Testis (tissue), 3 donors: Measurements from ENCODE around the gene IKZF3. TPM values are rescaled to one million over a fixed set of nuclear protein-coding genes. Genes with fewer than 3 reads are reported as not detected.

Source experiments
- DNase-seq: peaks from one replicate; pipeline ENCODE4 v3.0.0-alpha.2; 2019
- H3K27ac ChIP-seq, 2 donors: fragments of 200-600 bp; sonication (generic); one replicate each; pipeline ENCODE4 v1.5.1; 2019
- H3K27me3 ChIP-seq: fragments of 200-600 bp; sonication (generic); one replicate; pipeline ENCODE4 v1.5.1; 2019
- H3K36me3 ChIP-seq: fragments of 200-600 bp; sonication (generic); one replicate; pipeline ENCODE4 v1.5.1; 2017; ENCODE audit warnings: low read depth; ENCODE audit errors: missing control alignments
- H3K4me1 ChIP-seq: fragments of 200-600 bp; sonication (generic); one replicate; pipeline ENCODE4 v1.5.1; 2019
- H3K4me3 ChIP-seq, 2 donors: fragments of 200-600 bp; sonication (generic); one replicate each; pipeline ENCODE4 v1.5.1; 2017 to 2019
- H3K9me3 ChIP-seq: fragments of 200-600 bp; sonication (generic); one replicate; pipeline ENCODE4 v1.5.1; 2017
- CTCF ChIP-seq, 3 experiments: fragments of 450-650 bp in 2 of 3; fragments of 200-600 bp in 1 of 3; sonication (generic) in 1 of 3; IDR thresholded peaks; one replicate each; pipeline ENCODE4 v1.5.1; 2016 to 2019; ENCODE audit warnings: antibody characterized with exemption in 3 of 3, mild to moderate bottlenecking in 2 of 3, moderate library complexity in 1 of 3
- POLR2A ChIP-seq: fragments of 450-650 bp; IDR thresholded peaks from one replicate; pipeline ENCODE4 v1.6.1; 2017; ENCODE audit warnings: antibody characterized with exemption, mild to moderate bottlenecking, moderate library complexity
- WGBS, 2 donors: methylation state at CpG; one replicate each; pipeline ENCODE4 v1.1.5; 2018; 5-methylcytosine and 5-hydroxymethylcytosine counted together
- intact Hi-C: fragments of 100-400 bp; cut with DNase I; formaldehyde crosslinking; loops from one replicate; pipeline ENCODE4 v1.15.1; 2023; ENCODE audit warnings: low total_unique reads
- polyA plus RNA-seq: library from polyadenylated mRNA; stranded (reverse); fragments of 350-450 nt; fragmentation: Illumina TruSeq; extraction: RNeasy Lipid Tissue Mini Kit (QIAGEN cat#74804); gene quantifications from one replicate; pipeline ENCODE4 v1.2.3, GENCODE V29; 2014; ENCODE audit warnings: low read depth, low replicate concordance; ENCODE audit not compliant: insufficient read depth
- total RNA-seq, 2 donors: library from RNA; depleted of rRNA; stranded (reverse); fragments of >200 nt; gene quantifications; one replicate each; pipeline ENCODE4 v1.2.3, GENCODE V29; 2016

IKZF3 gene
- total and polyA plus RNA-seq, 3 donors from 2014 or later, result 1.9 to 3.8 (median 3.4) TPM

- no peaks in the 10 kb centered on the region for H3K4me1 ChIP-seq
- TF ChIP-seq POLR2A (no peak), CTCF (IDR thresholded peaks at IDR 0.05) (no peak)
Measured at GRCh38 chr17:39835038-39835786, 28.9 kb downstream of the IKZF3 start.

GRCh38 chr17:39834017-39834416 lies 30.1 kb downstream of the IKZF3 start:
- TF ChIP-seq CTCF (IDR thresholded peaks at IDR 0.05), result no peak
- no peak for TF ChIP-seq POLR2A
- no peaks in the 10 kb centered on the region for H3K9me3 ChIP-seq
- DNase-seq, result no peak
- H3K27ac ChIP-seq, result no peak overlapping the region
- no peaks in the 10 kb centered on the region for H3K4me1 ChIP-seq
- intact Hi-C loops, result no loop called here
- no peaks in the 10 kb centered on the region for H3K36me3 ChIP-seq
- H3K27me3 ChIP-seq, result no peaks in the 10 kb centered on the region
- H3K4me3 ChIP-seq, result no peak overlapping the region

More at GRCh38 chr17:39835038-39835786, 28.9 kb downstream of the IKZF3 start:
- intact Hi-C loops, result no loop called here
- Histone ChIP-seq H3K27ac (no peak overlapping the region), H3K9me3 (no peaks in the 10 kb centered on the region), H3K27me3 (no peaks in the 10 kb centered on the region), H3K4me3 (no peak overlapping the region), H3K36me3 (no peaks in the 10 kb centered on the region)
- 91% methylated on average over 12 to 14 of the region's 17 CpGs for WGBS, 2 donors
- DNase-seq, result no peak

- H3K9me3 ChIP-seq, result no peaks in the 10 kb centered on the region
- 81 to 93% methylated on average over 2 of the region's 2 CpGs for WGBS, 2 donors
- H3K4me1 ChIP-seq, result no peaks in the 10 kb centered on the region
- H3K27ac ChIP-seq, result no peak overlapping the region
- intact Hi-C loops, result no loop called here
- H3K36me3 ChIP-seq, result no peaks in the 10 kb centered on the region
- TF ChIP-seq CTCF (IDR thresholded peaks at IDR 0.05), result no peak
- no peak for DNase-seq
- H3K4me3 ChIP-seq, result no peak overlapping the region
- no peaks in the 10 kb centered on the region for H3K27me3 ChIP-seq
Measured at GRCh38 chr17:39831588-39831987, 32.5 kb downstream of the IKZF3 start.

- no peak overlapping the region for H3K27ac ChIP-seq
- no peaks in the 10 kb centered on the region for H3K9me3 ChIP-seq
- TF ChIP-seq CTCF (IDR thresholded peaks at IDR 0.05) (no peak), POLR2A (no peak)
- H3K27me3 ChIP-seq, result no peaks in the 10 kb centered on the region
- no peak for DNase-seq
- H3K4me3 ChIP-seq, result no peak overlapping the region
- no peaks in the 10 kb centered on the region for H3K4me1 ChIP-seq
- H3K36me3 ChIP-seq, result no peaks in the 10 kb centered on the region
- 82 to 83% methylated on average over 4 of the region's 4 CpGs for WGBS, 2 donors
- intact Hi-C loops, result no loop called here
Measured at GRCh38 chr17:39828443-39828842, 35.7 kb downstream of the IKZF3 start.

GRCh38 chr17:39826334-39826733 lies 37.8 kb downstream of the IKZF3 start:
- Histone ChIP-seq H3K9me3 (no peaks in the 10 kb centered on the region), H3K36me3 (no peaks in the 10 kb centered on the region), H3K4me1 (no peaks in the 10 kb centered on the region), H3K4me3 (no peak overlapping the region), H3K27me3 (no peaks in the 10 kb centered on the region), H3K27ac (no peak overlapping the region)
- 89 to 92% methylated on average over 2 of the region's 2 CpGs for WGBS, 2 donors
- no peak for DNase-seq
- intact Hi-C loops, result no loop called here
- TF ChIP-seq CTCF (IDR thresholded peaks at IDR 0.05), result no peak
- no peak for TF ChIP-seq POLR2A
